ENCODE results near the gene CAPN3. TPM values are rescaled to one million over a fixed set of nuclear protein-coding genes. Genes with fewer than 3 reads are reported as not detected.
A peak's percentile ranks its signal among the peaks of the same experiment; 100 is the strongest.

The CAPN3 gene
- total RNA-seq, 1 experiment from 2014 or later, result 0.54 TPM

- peak; percentile 67 for DNase-seq (ENCODE audit: low spot score)
- Histone ChIP-seq H3K9me3 (ENCODE audit: low read depth, low read length, poor library complexity, severe bottlenecking) (no peaks in the 10 kb centered on the region), H3K27me3 (replicated peaks; ENCODE audit: insufficient read depth, low read depth, low read length, poor library complexity) (no peaks in the 10 kb centered on the region), H3K27ac (ENCODE audit: low read depth, low read length, poor library complexity, severe bottlenecking) (no peak overlapping the region), H3K4me3 (ENCODE audit: low read depth, low read length, poor library complexity, severe bottlenecking) (no peak overlapping the region), H3K36me3 (ENCODE audit: insufficient read depth, low read length, poor library complexity, severe bottlenecking) (no peaks in the 10 kb centered on the region), H3K4me1 (ENCODE audit: insufficient read depth, low read length, poor library complexity, severe bottlenecking) (no peaks in the 10 kb centered on the region)
- ChIA-PET CTCF (interaction anchor here (0.5 to 1.6 kb wide), 11 partner anchors 11 to 409 kb away, joined by 3 to 9 read pairs (median 3); partner anchors contain the start of gene PLA2G4F), POLR2A (ENCODE audit: low non-redundant PET) (interaction anchor here (0.7 kb wide), 1 partner anchor 244 kb away, joined by 5 read pairs; no protein-coding TSS in a partner anchor)
- TF ChIP-seq EZH2 (IDR thresholded peaks at IDR 0.05; ENCODE audit: borderline replicate concordance, low read depth, low read length, poor library complexity, severe bottlenecking), result no peak
- TF ChIP-seq, protein P1, sequence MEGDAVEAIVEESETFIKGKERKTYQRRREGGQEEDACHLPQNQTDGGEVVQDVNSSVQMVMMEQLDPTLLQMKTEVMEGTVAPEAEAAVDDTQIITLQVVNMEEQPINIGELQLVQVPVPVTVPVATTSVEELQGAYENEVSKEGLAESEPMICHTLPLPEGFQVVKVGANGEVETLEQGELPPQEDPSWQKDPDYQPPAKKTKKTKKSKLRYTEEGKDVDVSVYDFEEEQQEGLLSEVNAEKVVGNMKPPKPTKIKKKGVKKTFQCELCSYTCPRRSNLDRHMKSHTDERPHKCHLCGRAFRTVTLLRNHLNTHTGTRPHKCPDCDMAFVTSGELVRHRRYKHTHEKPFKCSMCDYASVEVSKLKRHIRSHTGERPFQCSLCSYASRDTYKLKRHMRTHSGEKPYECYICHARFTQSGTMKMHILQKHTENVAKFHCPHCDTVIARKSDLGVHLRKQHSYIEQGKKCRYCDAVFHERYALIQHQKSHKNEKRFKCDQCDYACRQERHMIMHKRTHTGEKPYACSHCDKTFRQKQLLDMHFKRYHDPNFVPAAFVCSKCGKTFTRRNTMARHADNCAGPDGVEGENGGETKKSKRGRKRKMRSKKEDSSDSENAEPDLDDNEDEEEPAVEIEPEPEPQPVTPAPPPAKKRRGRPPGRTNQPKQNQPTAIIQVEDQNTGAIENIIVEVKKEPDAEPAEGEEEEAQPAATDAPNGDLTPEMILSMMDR (conservative IDR thresholded peaks at IDR 0.05; ENCODE audit: low read depth, low read length), result peak; percentile 88
- intact Hi-C loops (cut with micrococcal nuclease; ENCODE audit: unreplicated experiment), result loop anchor here (10.0 kb wide), 1 partner anchor 301 kb away; no protein-coding TSS in a partner anchor
- no TSS peak for BruUV-seq (replicated peaks)
Measured at GRCh38 chr15:42385206-42385979, 26.1 kb downstream of the CAPN3 start.

DNA sequence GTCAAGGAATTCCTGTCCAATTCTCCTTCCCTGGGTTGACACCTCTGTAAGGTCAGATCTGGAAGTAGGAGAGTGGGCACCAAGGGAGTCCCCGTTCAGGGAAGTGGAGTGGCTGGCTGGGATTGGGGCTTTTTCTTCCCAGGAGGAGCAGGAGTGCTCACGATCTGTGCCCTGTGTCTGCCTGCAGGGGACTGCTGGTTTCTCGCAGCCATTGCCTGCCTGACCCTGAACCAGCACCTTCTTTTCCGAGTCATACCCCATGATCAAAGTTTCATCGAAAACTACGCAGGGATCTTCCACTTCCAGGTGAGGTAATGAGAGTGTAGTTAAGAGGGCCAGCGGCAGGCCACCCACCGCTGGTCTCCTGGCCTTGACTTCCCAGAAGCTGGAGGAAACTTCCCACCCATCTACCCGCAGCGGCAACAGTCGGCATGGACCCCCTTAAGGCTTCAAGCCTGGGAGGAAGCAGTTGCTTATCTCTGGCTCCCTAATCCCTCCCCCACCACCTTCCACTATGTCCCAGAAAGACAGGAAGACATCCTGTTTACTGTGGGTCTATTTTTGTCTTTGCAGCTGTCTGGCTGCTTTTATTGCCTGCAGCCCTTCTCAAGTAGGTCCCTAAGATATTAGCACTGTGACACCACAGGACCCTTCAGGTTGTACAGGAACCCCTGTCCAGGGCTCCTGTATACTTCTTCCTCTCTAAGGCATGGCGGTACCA is 26.8 kb downstream of the CAPN3 start:
- Histone ChIP-seq H3K9me3 (ENCODE audit: low read depth, low read length, poor library complexity, severe bottlenecking) (no peaks in the 10 kb centered on the region), H3K27ac (ENCODE audit: low read depth, low read length, poor library complexity, severe bottlenecking) (no peak overlapping the region), H3K4me1 (ENCODE audit: insufficient read depth, low read length, poor library complexity, severe bottlenecking) (no peaks in the 10 kb centered on the region), H3K4me3 (ENCODE audit: low read depth, low read length, poor library complexity, severe bottlenecking) (no peak overlapping the region), H3K36me3 (ENCODE audit: insufficient read depth, low read length, poor library complexity, severe bottlenecking) (no peaks in the 10 kb centered on the region), H3K27me3 (replicated peaks; ENCODE audit: insufficient read depth, low read depth, low read length, poor library complexity) (no peaks in the 10 kb centered on the region)
- no peak for DNase-seq (ENCODE audit: low spot score)
- no peak for TF ChIP-seq EZH2 (IDR thresholded peaks at IDR 0.05; ENCODE audit: borderline replicate concordance, low read depth, low read length, poor library complexity, severe bottlenecking)
- TF ChIP-seq, protein P1 (conservative IDR thresholded peaks at IDR 0.05; ENCODE audit: low read depth, low read length), result no peak
- ChIA-PET CTCF (interaction anchor here (0.6 to 1.6 kb wide), 5 partner anchors 130 to 408 kb away, joined by 3 to 7 read pairs (median 3); partner anchors contain the start of gene PLA2G4F), POLR2A (ENCODE audit: low non-redundant PET) (interaction anchor here (0.7 kb wide), 1 partner anchor 245 kb away, joined by 5 read pairs; no protein-coding TSS in a partner anchor)
- BruUV-seq (replicated peaks), result no TSS peak
- intact Hi-C loops (cut with micrococcal nuclease; ENCODE audit: unreplicated experiment), result loop anchor here (10.0 kb wide), 1 partner anchor 301 kb away; no protein-coding TSS in a partner anchor

DNA sequence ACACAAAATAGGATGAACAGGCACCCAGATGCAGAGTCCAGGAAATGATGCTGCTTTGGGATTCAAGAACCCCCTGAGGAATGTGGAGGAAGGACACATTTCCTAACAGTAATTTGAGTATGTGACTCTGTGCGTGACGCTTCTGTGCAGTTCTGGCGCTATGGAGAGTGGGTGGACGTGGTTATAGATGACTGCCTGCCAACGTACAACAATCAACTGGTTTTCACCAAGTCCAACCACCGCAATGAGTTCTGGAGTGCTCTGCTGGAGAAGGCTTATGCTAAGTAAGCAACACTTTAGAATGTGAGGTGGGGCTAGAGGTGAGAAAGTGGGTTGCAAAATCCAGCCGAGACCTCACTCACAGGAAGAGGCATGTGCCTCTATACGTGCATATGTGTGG is 28.3 kb downstream of the CAPN3 start:
- H3K9me3 ChIP-seq (ENCODE audit: low read depth, low read length, poor library complexity, severe bottlenecking), result no peaks in the 10 kb centered on the region
- ChIA-PET POLR2A (ENCODE audit: low non-redundant PET) (no interaction called here), CTCF (no interaction called here)
- no peak overlapping the region for H3K27ac ChIP-seq (ENCODE audit: low read depth, low read length, poor library complexity, severe bottlenecking)
- H3K27me3 ChIP-seq (replicated peaks; ENCODE audit: insufficient read depth, low read depth, low read length, poor library complexity), result no peaks in the 10 kb centered on the region
- H3K4me1 ChIP-seq (ENCODE audit: insufficient read depth, low read length, poor library complexity, severe bottlenecking), result no peaks in the 10 kb centered on the region
- H3K36me3 ChIP-seq (ENCODE audit: insufficient read depth, low read length, poor library complexity, severe bottlenecking), result no peaks in the 10 kb centered on the region
- TF ChIP-seq EZH2 (IDR thresholded peaks at IDR 0.05; ENCODE audit: borderline replicate concordance, low read depth, low read length, poor library complexity, severe bottlenecking), result no peak
- TF ChIP-seq, protein P1 (conservative IDR thresholded peaks at IDR 0.05; ENCODE audit: low read depth, low read length), result no peak
- no peak overlapping the region for H3K4me3 ChIP-seq (ENCODE audit: low read depth, low read length, poor library complexity, severe bottlenecking)
- intact Hi-C loops (cut with micrococcal nuclease; ENCODE audit: unreplicated experiment), result loop anchor here (10.0 kb wide), 1 partner anchor 303 kb away; no protein-coding TSS in a partner anchor
- BruUV-seq (replicated peaks), result no TSS peak
- DNase-seq (ENCODE audit: low spot score), result peak; percentile 37
